Measurements from ENCODE around the gene ROCK1.

Gene ROCK1

GRCh38 chr18:21123290-21123926, 11.8 kb upstream of the ROCK1 start:
- Histone ChIP-seq H3K27me3 (ENCODE audit: insufficient read depth, low read length) (no peaks in the 10 kb centered on the region), H3K27ac (ENCODE audit: low read length) (no peak overlapping the region), H3K4me3 (ENCODE audit: low read length) (no peak overlapping the region), H3K36me3 (ENCODE audit: insufficient read depth, low read depth, low read length) (no peaks in the 10 kb centered on the region), H3K4me1 (ENCODE audit: insufficient read depth, low read length) (peaks cover under 1% of the 10 kb centered on the region; the same call in 1 of the 2 replicates), H3K9me3 (ENCODE audit: insufficient read depth, low read depth, low read length) (no peaks in the 10 kb centered on the region), H3K9ac (ENCODE audit: low read depth, low read length) (no peak overlapping the region)

- H3K36me3 ChIP-seq (ENCODE audit: insufficient read depth, low read depth, low read length): no peaks in the 10 kb centered on the region
- H3K27me3 ChIP-seq (ENCODE audit: insufficient read depth, low read length): no peaks in the 10 kb centered on the region
- no peaks in the 10 kb centered on the region for H3K9me3 ChIP-seq (ENCODE audit: insufficient read depth, low read depth, low read length)
- no peak overlapping the region for H3K27ac ChIP-seq (ENCODE audit: low read length)
- peaks cover 22% of the 10 kb centered on the region for H3K4me1 ChIP-seq (ENCODE audit: insufficient read depth, low read length)
- H3K9ac ChIP-seq (ENCODE audit: low read depth, low read length): no peak overlapping the region
- no peak overlapping the region for H3K4me3 ChIP-seq (ENCODE audit: low read length)
Observed at GRCh38 chr18:21118806-21119205, 7.2 kb upstream of the ROCK1 start.

- H3K9ac ChIP-seq (ENCODE audit: low read depth, low read length): no peak overlapping the region
- no peaks in the 10 kb centered on the region for H3K9me3 ChIP-seq (ENCODE audit: insufficient read depth, low read depth, low read length)
- peaks cover 22% of the 10 kb centered on the region for H3K4me1 ChIP-seq (ENCODE audit: insufficient read depth, low read length)
- peak overlapping the region; percentile 45; the same call in 1 of the 2 replicates for H3K4me3 ChIP-seq (ENCODE audit: low read length)
- H3K36me3 ChIP-seq (ENCODE audit: insufficient read depth, low read depth, low read length): no peaks in the 10 kb centered on the region
- H3K27ac ChIP-seq (ENCODE audit: low read length): peak overlapping the region; percentile 3
- peaks cover 11% of the 10 kb centered on the region for H3K27me3 ChIP-seq (ENCODE audit: insufficient read depth, low read length)
Observed at GRCh38 chr18:21117409-21118131, 6.0 kb upstream of the ROCK1 start.

GRCh38 chr18:21115519-21116411, 4.2 kb upstream of the ROCK1 start:
- H3K9me3 ChIP-seq (ENCODE audit: insufficient read depth, low read depth, low read length): no peaks in the 10 kb centered on the region
- no peak overlapping the region for H3K4me3 ChIP-seq (ENCODE audit: low read length)
- H3K4me1 ChIP-seq (ENCODE audit: insufficient read depth, low read length): peaks cover 22% of the 10 kb centered on the region
- H3K27ac ChIP-seq (ENCODE audit: low read length): no peak overlapping the region
- H3K27me3 ChIP-seq (ENCODE audit: insufficient read depth, low read length): peaks cover 14% of the 10 kb centered on the region
- H3K36me3 ChIP-seq (ENCODE audit: insufficient read depth, low read depth, low read length): no peaks in the 10 kb centered on the region
- no peak overlapping the region for H3K9ac ChIP-seq (ENCODE audit: low read depth, low read length)

- Histone ChIP-seq H3K9ac (ENCODE audit: low read depth, low read length) (peak overlapping the region; percentile 35; the same call in 1 of the 2 replicates), H3K9me3 (ENCODE audit: insufficient read depth, low read depth, low read length) (no peaks in the 10 kb centered on the region), H3K36me3 (ENCODE audit: insufficient read depth, low read depth, low read length) (no peaks in the 10 kb centered on the region), H3K27ac (ENCODE audit: low read length) (no peak overlapping the region), H3K27me3 (ENCODE audit: insufficient read depth, low read length) (peaks cover 14% of the 10 kb centered on the region), H3K4me3 (ENCODE audit: low read length) (peak overlapping the region; percentile 73), H3K4me1 (ENCODE audit: insufficient read depth, low read length) (peaks cover 16% of the 10 kb centered on the region)
Observed at GRCh38 chr18:21112543-21113105, 1.0 kb upstream of the ROCK1 start.

GRCh38 chr18:21112140-21112473, 494 bp upstream of the ROCK1 start:
- Histone ChIP-seq H3K4me3 (ENCODE audit: low read length) (peak overlapping the region; percentile 73), H3K9me3 (ENCODE audit: insufficient read depth, low read depth, low read length) (no peaks in the 10 kb centered on the region)

GRCh38 chr18:21110713-21111345, 784 bp downstream of the ROCK1 start:
- H3K4me3 ChIP-seq (ENCODE audit: low read length): peak overlapping the region; percentile 85
- H3K27ac ChIP-seq (ENCODE audit: low read length): peak overlapping the region; percentile 73

More at GRCh38 chr18:21112140-21112473, 494 bp upstream of the ROCK1 start:
- H3K36me3 ChIP-seq (ENCODE audit: insufficient read depth, low read depth, low read length): no peaks in the 10 kb centered on the region
- H3K4me1 ChIP-seq (ENCODE audit: insufficient read depth, low read length): peaks cover 15% of the 10 kb centered on the region
- H3K9ac ChIP-seq (ENCODE audit: low read depth, low read length): peak overlapping the region; percentile 35
- H3K27ac ChIP-seq (ENCODE audit: low read length): no peak overlapping the region
- peaks cover 14% of the 10 kb centered on the region for H3K27me3 ChIP-seq (ENCODE audit: insufficient read depth, low read length)

GRCh38 chr18:21109936-21110712, 1.5 kb downstream of the ROCK1 start:
- Histone ChIP-seq H3K27me3 (ENCODE audit: insufficient read depth, low read length) (peaks cover 14% of the 10 kb centered on the region), H3K4me1 (ENCODE audit: insufficient read depth, low read length) (peaks cover 6% of the 10 kb centered on the region), H3K9me3 (ENCODE audit: insufficient read depth, low read depth, low read length) (no peaks in the 10 kb centered on the region), H3K4me3 (ENCODE audit: low read length) (peak overlapping the region; percentile 85), H3K36me3 (ENCODE audit: insufficient read depth, low read depth, low read length) (no peaks in the 10 kb centered on the region), H3K27ac (ENCODE audit: low read length) (no peak overlapping the region), H3K9ac (ENCODE audit: low read depth, low read length) (peak overlapping the region; percentile 91; the same call in 1 of the 2 replicates)

More at GRCh38 chr18:21110713-21111345, 784 bp downstream of the ROCK1 start:
- Histone ChIP-seq H3K27me3 (ENCODE audit: insufficient read depth, low read length) (peaks cover 14% of the 10 kb centered on the region), H3K9me3 (ENCODE audit: insufficient read depth, low read depth, low read length) (no peaks in the 10 kb centered on the region), H3K36me3 (ENCODE audit: insufficient read depth, low read depth, low read length) (no peaks in the 10 kb centered on the region), H3K9ac (ENCODE audit: low read depth, low read length) (peak overlapping the region; percentile 91), H3K4me1 (ENCODE audit: insufficient read depth, low read length) (peaks cover 8% of the 10 kb centered on the region)

GRCh38 chr18:21105936-21106335, 5.7 kb downstream of the ROCK1 start:
- H3K27ac ChIP-seq (ENCODE audit: low read length): no peak overlapping the region
- H3K4me1 ChIP-seq (ENCODE audit: insufficient read depth, low read length): peaks cover 7% of the 10 kb centered on the region
- H3K9ac ChIP-seq (ENCODE audit: low read depth, low read length): no peak overlapping the region
- no peak overlapping the region for H3K4me3 ChIP-seq (ENCODE audit: low read length)
- no peaks in the 10 kb centered on the region for H3K9me3 ChIP-seq (ENCODE audit: insufficient read depth, low read depth, low read length)
- no peaks in the 10 kb centered on the region for H3K27me3 ChIP-seq (ENCODE audit: insufficient read depth, low read length)
- no peaks in the 10 kb centered on the region for H3K36me3 ChIP-seq (ENCODE audit: insufficient read depth, low read depth, low read length)

GRCh38 chr18:21101172-21101571, 10.4 kb downstream of the ROCK1 start:
- Histone ChIP-seq H3K4me1 (ENCODE audit: insufficient read depth, low read length) (peaks cover 3% of the 10 kb centered on the region; the same call in 1 of the 2 replicates), H3K36me3 (ENCODE audit: insufficient read depth, low read depth, low read length) (no peaks in the 10 kb centered on the region), H3K9me3 (ENCODE audit: insufficient read depth, low read depth, low read length) (no peaks in the 10 kb centered on the region), H3K27me3 (ENCODE audit: insufficient read depth, low read length) (no peaks in the 10 kb centered on the region), H3K27ac (ENCODE audit: low read length) (no peak overlapping the region), H3K9ac (ENCODE audit: low read depth, low read length) (no peak overlapping the region), H3K4me3 (ENCODE audit: low read length) (no peak overlapping the region)

All from iPS-20b (cell line).